ENCODE data around the gene SPATS2L.

SPATS2L gene

GRCh38 chr2:200306196-200306930, at the start of gene SPATS2L:
Gene SPATS2L (plus strand): TSS chr2:200306693. CDS start chr2:200389245, 82,552 bp downstream.
- DNase-seq (ENCODE audit: low spot score) = peak; percentile 72

- DNase-seq (ENCODE audit: low spot score) = no peak
These were observed 48.9 kb upstream of the SPATS2L start for GRCh38 chr2:200257570-200257969.

- no peak for DNase-seq (ENCODE audit: low spot score)
These were observed 48.4 kb upstream of the SPATS2L start for GRCh38 chr2:200258081-200258480.

- no peak for DNase-seq (ENCODE audit: low spot score)
These were observed 47.5 kb upstream of the SPATS2L start for GRCh38 chr2:200258881-200259576.

GRCh38 chr2:200259577-200259957, 46.9 kb upstream of the SPATS2L start:
- no peak for DNase-seq (ENCODE audit: low spot score)

- DNase-seq (ENCODE audit: low spot score) = no peak
These were observed 44.4 kb upstream of the SPATS2L start for GRCh38 chr2:200262047-200262446.

- no peak for DNase-seq (ENCODE audit: low spot score)
These were observed 43.2 kb upstream of the SPATS2L start for GRCh38 chr2:200263279-200263678.

GRCh38 chr2:200264631-200265030, 41.9 kb upstream of the SPATS2L start:
- DNase-seq (ENCODE audit: low spot score) = no peak

GRCh38 chr2:200266406-200266805, 40.1 kb upstream of the SPATS2L start:
- DNase-seq (ENCODE audit: low spot score) = no peak

- no peak for DNase-seq (ENCODE audit: low spot score)
These were observed 39.1 kb upstream of the SPATS2L start for GRCh38 chr2:200267350-200267749.

GRCh38 chr2:200270732-200271131, 35.8 kb upstream of the SPATS2L start:
- no peak for DNase-seq (ENCODE audit: low spot score)

- no peak for DNase-seq (ENCODE audit: low spot score)
These were observed 34.2 kb upstream of the SPATS2L start for GRCh38 chr2:200272320-200272719.

- DNase-seq (ENCODE audit: low spot score) = no peak
These were observed 32.1 kb upstream of the SPATS2L start for GRCh38 chr2:200274116-200275075.

GRCh38 chr2:200275295-200276013, 31.0 kb upstream of the SPATS2L start:
- no peak for DNase-seq (ENCODE audit: low spot score)

GRCh38 chr2:200276472-200276871, 30.0 kb upstream of the SPATS2L start:
- DNase-seq (ENCODE audit: low spot score) = no peak

GRCh38 chr2:200278694-200279316, 27.7 kb upstream of the SPATS2L start:
- no peak for DNase-seq (ENCODE audit: low spot score)

- no peak for DNase-seq (ENCODE audit: low spot score)
These were observed 26.6 kb upstream of the SPATS2L start for GRCh38 chr2:200279857-200280256.

GRCh38 chr2:200286578-200286977, 19.9 kb upstream of the SPATS2L start:
- no peak for DNase-seq (ENCODE audit: low spot score)

- DNase-seq (ENCODE audit: low spot score) = no peak
These were observed 17.6 kb upstream of the SPATS2L start for GRCh38 chr2:200288670-200289429.

- no peak for DNase-seq (ENCODE audit: low spot score)
These were observed 10.4 kb upstream of the SPATS2L start for GRCh38 chr2:200296118-200296517.

- no peak for DNase-seq (ENCODE audit: low spot score)
These were observed 9.4 kb upstream of the SPATS2L start for GRCh38 chr2:200297100-200297499.

Measured in iPS-NIHi11 (cell line).